PC-3 (cell line): ENCODE results near the gene MXD3.

Experiments
- EZH2 ChIP-seq: fragments of 300-600 bp; sonication (generic); IDR thresholded peaks from one replicate; pipeline ENCODE4 v1.6.1; 2017; ENCODE audit warnings: antibody characterized with exemption, mild to moderate bottlenecking, low read length; ENCODE audit not compliant: unreplicated experiment
- EZH2phosphoT487 ChIP-seq: fragments of 300-600 bp; sonication (generic); IDR thresholded peaks from 2 replicates; pipeline ENCODE4 v1.6.1; 2018; ENCODE audit warnings: mild to moderate bottlenecking, antibody characterized with exemption, low read length, borderline replicate concordance
- TF ChIP-seq, protein P1 (sequence below): fragments of 300-600 bp; sonication (generic); conservative IDR thresholded peaks from 2 replicates; pipeline ENCODE4 v1.5.1; 2017; ENCODE audit warnings: antibody characterized with exemption, low read depth, mild to moderate bottlenecking, low read length

DNA sequence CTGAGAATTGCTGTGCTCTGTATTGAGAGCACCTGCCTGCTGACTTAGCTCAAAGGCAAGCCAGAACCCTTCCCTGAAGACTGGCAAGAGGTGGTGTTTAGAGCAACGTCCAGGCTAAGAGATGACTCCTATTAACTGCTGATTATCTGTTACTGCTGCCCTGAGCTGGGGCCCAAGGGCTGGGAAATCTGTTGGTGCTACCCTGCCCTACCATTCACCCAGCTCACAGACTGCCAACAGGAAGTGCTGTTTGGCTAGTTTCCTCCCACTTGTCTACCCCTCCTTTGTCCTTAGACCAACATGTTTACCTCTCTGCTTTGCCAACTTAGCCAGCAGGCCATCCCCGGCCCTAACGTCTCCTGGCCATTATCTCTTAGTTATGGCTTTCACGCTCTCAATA is 15.1 kb downstream of the MXD3 start:
- TF ChIP-seq, protein P1, sequence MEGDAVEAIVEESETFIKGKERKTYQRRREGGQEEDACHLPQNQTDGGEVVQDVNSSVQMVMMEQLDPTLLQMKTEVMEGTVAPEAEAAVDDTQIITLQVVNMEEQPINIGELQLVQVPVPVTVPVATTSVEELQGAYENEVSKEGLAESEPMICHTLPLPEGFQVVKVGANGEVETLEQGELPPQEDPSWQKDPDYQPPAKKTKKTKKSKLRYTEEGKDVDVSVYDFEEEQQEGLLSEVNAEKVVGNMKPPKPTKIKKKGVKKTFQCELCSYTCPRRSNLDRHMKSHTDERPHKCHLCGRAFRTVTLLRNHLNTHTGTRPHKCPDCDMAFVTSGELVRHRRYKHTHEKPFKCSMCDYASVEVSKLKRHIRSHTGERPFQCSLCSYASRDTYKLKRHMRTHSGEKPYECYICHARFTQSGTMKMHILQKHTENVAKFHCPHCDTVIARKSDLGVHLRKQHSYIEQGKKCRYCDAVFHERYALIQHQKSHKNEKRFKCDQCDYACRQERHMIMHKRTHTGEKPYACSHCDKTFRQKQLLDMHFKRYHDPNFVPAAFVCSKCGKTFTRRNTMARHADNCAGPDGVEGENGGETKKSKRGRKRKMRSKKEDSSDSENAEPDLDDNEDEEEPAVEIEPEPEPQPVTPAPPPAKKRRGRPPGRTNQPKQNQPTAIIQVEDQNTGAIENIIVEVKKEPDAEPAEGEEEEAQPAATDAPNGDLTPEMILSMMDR = no peak
- TF ChIP-seq EZH2phosphoT487 (no peak), EZH2 (no peak)
